ENCODE measurements around the gene PPP5C.

- no peak for TF ChIP-seq CTCF (IDR thresholded peaks at IDR 0.05)
- no peak for TF ChIP-seq POLR2A (IDR thresholded peaks at IDR 0.05)
Measured at GRCh38 chr19:46299004-46299509, 47.8 kb upstream of the PPP5C start.

Measured in lower leg skin (tissue), 3 donors.